ENCODE results near the gene KATNB1.

DNA sequence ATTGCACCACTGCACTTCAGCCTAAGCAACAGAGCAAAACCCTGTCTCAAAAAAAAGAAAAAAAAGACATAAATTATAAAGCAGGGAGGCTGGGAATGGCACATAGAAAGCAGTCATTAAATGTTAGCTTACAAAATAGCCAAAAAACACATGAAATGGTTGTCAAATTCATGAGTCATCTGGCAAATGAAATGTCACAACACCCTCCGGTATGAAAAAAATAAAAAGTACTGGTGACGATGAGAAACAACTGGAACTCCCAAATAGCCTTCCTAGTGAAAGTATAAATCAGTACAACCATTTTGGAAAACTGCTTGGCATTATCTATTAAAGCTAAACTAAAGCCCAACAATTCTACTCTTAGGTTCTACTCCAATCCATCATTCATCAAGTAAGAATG lies 3.5 kb upstream of the KATNB1 start:
- TF ChIP-seq, protein P1, sequence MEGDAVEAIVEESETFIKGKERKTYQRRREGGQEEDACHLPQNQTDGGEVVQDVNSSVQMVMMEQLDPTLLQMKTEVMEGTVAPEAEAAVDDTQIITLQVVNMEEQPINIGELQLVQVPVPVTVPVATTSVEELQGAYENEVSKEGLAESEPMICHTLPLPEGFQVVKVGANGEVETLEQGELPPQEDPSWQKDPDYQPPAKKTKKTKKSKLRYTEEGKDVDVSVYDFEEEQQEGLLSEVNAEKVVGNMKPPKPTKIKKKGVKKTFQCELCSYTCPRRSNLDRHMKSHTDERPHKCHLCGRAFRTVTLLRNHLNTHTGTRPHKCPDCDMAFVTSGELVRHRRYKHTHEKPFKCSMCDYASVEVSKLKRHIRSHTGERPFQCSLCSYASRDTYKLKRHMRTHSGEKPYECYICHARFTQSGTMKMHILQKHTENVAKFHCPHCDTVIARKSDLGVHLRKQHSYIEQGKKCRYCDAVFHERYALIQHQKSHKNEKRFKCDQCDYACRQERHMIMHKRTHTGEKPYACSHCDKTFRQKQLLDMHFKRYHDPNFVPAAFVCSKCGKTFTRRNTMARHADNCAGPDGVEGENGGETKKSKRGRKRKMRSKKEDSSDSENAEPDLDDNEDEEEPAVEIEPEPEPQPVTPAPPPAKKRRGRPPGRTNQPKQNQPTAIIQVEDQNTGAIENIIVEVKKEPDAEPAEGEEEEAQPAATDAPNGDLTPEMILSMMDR (conservative IDR thresholded peaks at IDR 0.05; ENCODE audit: low read depth in 2 of 2) = no peak
- TF ChIP-seq POLR2AphosphoS5 (IDR thresholded peaks at IDR 0.05; ENCODE audit: low read depth) = no peak
- no peak for TF ChIP-seq EZH2 (IDR thresholded peaks at IDR 0.05; ENCODE audit: low read depth, unreplicated experiment)
- TF ChIP-seq, protein P2, sequence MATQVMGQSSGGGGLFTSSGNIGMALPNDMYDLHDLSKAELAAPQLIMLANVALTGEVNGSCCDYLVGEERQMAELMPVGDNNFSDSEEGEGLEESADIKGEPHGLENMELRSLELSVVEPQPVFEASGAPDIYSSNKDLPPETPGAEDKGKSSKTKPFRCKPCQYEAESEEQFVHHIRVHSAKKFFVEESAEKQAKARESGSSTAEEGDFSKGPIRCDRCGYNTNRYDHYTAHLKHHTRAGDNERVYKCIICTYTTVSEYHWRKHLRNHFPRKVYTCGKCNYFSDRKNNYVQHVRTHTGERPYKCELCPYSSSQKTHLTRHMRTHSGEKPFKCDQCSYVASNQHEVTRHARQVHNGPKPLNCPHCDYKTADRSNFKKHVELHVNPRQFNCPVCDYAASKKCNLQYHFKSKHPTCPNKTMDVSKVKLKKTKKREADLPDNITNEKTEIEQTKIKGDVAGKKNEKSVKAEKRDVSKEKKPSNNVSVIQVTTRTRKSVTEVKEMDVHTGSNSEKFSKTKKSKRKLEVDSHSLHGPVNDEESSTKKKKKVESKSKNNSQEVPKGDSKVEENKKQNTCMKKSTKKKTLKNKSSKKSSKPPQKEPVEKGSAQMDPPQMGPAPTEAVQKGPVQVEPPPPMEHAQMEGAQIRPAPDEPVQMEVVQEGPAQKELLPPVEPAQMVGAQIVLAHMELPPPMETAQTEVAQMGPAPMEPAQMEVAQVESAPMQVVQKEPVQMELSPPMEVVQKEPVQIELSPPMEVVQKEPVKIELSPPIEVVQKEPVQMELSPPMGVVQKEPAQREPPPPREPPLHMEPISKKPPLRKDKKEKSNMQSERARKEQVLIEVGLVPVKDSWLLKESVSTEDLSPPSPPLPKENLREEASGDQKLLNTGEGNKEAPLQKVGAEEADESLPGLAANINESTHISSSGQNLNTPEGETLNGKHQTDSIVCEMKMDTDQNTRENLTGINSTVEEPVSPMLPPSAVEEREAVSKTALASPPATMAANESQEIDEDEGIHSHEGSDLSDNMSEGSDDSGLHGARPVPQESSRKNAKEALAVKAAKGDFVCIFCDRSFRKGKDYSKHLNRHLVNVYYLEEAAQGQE (IDR thresholded peaks at IDR 0.05; ENCODE audit: unreplicated experiment) = no peak

Data from GM23338 (cell line).